ENCODE results near the gene AOAH.

DNA sequence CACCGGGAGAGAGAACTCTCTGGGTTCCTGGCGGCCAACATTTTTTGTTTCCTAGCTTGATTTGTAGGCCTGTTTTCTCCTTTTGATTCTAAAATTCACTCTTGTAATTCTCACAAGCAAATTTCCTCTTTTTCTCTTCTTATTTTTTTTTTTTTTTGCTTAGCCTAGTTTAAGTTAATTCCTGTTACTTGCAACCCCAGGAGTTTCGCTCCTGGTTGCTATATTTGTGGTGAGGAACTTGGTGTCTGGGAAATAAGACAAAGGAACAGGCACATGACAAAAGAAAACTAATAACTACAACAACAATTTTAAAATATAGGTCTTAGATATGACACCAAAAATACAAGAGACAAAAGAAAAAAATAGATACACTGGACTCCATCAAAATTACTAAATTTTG is 6.7 kb downstream of the AOAH start:
- TF ChIP-seq EP300 (IDR thresholded peaks at IDR 0.05; ENCODE audit: low read depth in 2 of 2, low read length in 2 of 2) (no peak), EP300 (CRISPR knock-in tag; IDR thresholded peaks at IDR 0.05; ENCODE audit: borderline replicate concordance) (no peak), SMAD3 (CRISPR knock-in tag; IDR thresholded peaks at IDR 0.05) (no peak), MYNN (CRISPR knock-in tag; IDR thresholded peaks at IDR 0.05; ENCODE audit: low read depth) (no peak), MED8 (CRISPR knock-in tag; IDR thresholded peaks at IDR 0.05; ENCODE audit: insufficient replicate concordance) (no peak), ZNF263 (CRISPR knock-in tag; IDR thresholded peaks at IDR 0.05) (no peak)
- TF ChIP-seq, protein P1, sequence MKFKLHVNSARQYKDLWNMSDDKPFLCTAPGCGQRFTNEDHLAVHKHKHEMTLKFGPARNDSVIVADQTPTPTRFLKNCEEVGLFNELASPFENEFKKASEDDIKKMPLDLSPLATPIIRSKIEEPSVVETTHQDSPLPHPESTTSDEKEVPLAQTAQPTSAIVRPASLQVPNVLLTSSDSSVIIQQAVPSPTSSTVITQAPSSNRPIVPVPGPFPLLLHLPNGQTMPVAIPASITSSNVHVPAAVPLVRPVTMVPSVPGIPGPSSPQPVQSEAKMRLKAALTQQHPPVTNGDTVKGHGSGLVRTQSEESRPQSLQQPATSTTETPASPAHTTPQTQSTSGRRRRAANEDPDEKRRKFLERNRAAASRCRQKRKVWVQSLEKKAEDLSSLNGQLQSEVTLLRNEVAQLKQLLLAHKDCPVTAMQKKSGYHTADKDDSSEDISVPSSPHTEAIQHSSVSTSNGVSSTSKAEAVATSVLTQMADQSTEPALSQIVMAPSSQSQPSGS (CRISPR knock-in tag; IDR thresholded peaks at IDR 0.05), result no peak

Data from HepG2 (cell line).